GM13977 (cell line): ENCODE measurements around the gene UBN1.

Experiments used
- DNase-seq: peaks from one replicate; pipeline ENCODE4 v3.0.0; 2012; ENCODE audit warnings: low spot score
- CTCF ChIP-seq: IDR thresholded peaks from 2 replicates; pipeline ENCODE4 v1.5.1; 2012; ENCODE audit warnings: mild to moderate bottlenecking, control low read depth; ENCODE audit not compliant: insufficient read depth; ENCODE audit errors: extremely low read depth, missing control alignments
- in situ Hi-C: fragments of 300-500 bp; cut with MboI; formaldehyde crosslinking; loops from one replicate; pipeline ENCODE4 v1.12.0; 2022; ENCODE audit warnings: low sequenced_read_pairs, low pct_unique_long_range_greater_than_20kb, mixed read lengths, inconsistent platforms; ENCODE audit not compliant: unreplicated experiment

Gene UBN1

GRCh38 chr16:4897328-4897727, 50.0 kb downstream of the UBN1 start:
- DNase-seq, result no peak
- in situ Hi-C loops, result no loop called here
- no peak for TF ChIP-seq CTCF

- DNase-seq, result no peak
- in situ Hi-C loops, result no loop called here
- TF ChIP-seq CTCF, result no peak
Observed at GRCh38 chr16:4898811-4899473, 51.7 kb downstream of the UBN1 start.

- in situ Hi-C loops, result no loop called here
- TF ChIP-seq CTCF, result no peak
Observed at GRCh38 chr16:4899474-4899846, 52.2 kb downstream of the UBN1 start.

GRCh38 chr16:4900036-4900435, 52.8 kb downstream of the UBN1 start:
- in situ Hi-C loops, result no loop called here
- no peak for DNase-seq
- TF ChIP-seq CTCF, result no peak

More at GRCh38 chr16:4899474-4899846, 52.2 kb downstream of the UBN1 start:
- DNase-seq, result no peak

GRCh38 chr16:4900750-4901149, 53.5 kb downstream of the UBN1 start:
- in situ Hi-C loops, result no loop called here
- no peak for DNase-seq
- no peak for TF ChIP-seq CTCF

GRCh38 chr16:4902038-4902437, 54.8 kb downstream of the UBN1 start:
- no peak for DNase-seq
- TF ChIP-seq CTCF, result no peak
- in situ Hi-C loops, result no loop called here
